ENCODE data around the gene PPFIA1.
"Not testable (repeated sequence)": the region's sequence is repeated elsewhere in the genome, so short reads cannot be mapped to it uniquely, and the experiment has no call there.

PPFIA1 gene

DNA sequence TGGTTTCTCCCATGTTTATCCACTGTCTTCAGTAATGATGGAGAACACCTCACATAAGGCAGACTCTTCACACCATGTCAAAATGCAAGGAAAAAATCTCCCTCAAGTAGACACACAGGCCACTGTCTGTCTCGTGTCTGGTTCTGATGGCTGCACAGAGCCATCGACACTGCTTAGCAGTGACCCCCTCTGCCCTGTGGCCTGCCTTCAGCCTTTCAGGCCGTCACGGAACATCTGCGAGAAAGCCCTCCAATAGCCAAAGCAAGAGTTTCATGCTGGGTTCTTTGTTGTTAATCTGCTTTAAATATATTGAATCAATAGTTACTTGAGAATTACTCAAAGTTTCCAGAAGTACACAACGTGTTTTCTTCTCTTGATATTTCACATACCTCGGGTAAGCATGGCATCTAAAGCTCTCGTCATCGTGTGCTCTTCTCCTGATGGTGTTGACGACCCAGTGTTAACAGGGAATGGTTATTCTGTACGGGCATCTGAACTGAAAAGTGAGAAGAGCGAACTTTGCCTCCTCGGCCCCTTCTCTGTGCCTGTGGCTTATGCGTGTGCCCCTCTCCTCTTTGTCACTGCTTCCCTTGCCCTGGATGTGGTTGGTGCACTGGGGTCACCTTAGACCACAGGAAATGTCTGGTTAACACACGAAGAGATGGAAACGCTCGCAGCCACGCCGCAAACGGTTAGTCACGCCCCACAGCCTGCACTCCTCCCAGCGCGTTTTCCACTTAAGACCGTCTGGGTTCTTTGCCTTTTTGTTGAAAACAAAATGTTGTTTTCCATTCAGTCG lies 94.5 kb downstream of the PPFIA1 start:
- no peak for DNase-seq

DNA sequence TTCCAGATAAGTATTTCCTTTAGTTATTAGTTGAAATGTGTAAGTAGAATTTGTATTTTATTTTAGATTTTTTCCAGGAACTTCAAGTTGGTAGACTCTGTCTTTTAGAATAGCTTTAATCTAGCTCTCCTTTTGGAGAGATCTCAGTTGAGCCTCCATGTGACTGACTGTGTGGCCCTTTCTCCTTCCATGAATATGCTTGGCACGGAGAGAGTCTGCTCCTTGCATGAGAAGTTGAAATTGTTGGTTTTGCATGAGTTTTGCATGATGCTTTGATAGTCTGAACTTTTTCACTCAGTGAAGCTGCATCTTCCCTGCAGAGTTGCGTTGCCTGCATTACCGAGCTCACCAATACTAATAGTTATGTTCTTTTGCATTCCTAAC lies 95.0 kb downstream of the PPFIA1 start:
- DNase-seq, result no peak

DNA sequence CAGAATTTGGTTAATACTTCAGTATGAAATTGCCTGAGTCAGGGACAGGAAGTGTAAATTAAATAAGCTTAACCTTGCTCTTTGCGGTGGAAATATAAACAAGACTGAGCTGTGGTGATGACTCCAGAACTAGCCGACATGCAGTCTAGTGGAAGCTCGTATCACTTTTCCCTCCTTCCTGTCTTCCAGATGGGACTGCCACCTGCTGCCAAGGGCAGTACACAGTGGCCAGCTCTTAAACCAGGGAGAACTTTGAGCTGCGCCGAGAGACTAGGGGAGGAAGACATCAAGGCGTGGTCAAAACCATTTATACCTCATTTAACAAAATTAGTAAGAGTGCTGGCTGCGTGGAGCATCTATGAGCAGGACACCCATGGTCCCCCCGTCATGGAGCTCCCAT lies 96.6 kb downstream of the PPFIA1 start:
- DNase-seq, result no peak

DNA sequence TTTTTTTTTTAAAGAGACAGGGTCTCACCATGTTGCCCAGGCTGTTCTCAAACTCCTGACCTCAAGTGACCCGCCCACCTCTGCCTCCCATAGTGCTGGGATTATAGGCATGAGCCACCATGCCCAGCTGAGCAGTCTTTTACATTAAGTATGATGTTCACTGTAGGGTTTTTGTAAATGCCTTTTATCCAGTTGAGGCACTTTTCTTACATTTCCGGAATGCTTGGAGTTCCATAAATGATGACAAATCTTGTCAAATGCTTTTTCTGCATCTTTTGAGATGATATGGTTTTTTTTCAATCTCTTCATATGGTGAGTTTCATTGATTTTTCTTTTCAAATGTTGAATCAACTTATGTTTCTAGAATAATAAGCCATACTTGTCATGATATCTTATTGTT lies 98.5 kb downstream of the PPFIA1 start:
- no peak for DNase-seq

DNA sequence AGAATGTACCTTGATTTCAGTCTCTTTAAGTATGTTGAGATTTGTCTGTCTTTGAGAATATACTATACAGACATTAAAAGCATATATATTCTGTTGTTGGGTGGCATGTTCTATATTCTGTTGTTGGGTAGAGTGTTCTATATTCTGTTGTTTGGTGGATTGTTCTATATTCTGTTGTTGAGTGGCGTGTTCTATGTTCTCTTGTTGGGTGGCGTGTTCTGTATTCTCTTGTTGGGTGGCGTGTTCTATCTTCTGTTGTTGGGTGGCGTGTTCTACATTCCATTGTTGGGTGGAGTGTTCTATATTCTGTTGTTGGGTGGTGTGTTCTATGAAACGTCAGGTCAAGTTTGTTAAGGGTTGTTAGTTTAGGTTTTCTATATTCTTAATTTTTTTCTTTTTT lies 100.8 kb downstream of the PPFIA1 start:
- DNase-seq, result no peak

DNA sequence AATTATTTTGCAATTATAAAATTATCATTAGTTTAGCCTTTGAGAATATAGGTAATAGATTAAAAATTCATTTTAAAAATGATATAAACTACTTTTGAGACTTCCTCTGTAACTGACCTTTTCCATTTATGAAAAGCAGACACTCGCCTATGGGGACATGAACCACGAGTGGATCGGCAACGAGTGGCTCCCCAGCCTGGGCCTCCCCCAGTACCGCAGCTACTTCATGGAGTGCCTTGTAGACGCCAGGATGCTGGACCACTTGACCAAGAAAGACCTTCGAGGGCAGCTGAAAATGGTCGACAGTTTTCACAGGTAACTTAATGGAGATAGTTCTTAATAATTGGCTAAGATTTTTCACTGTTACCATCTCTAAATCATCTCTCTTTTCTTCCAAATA lies 101.6 kb downstream of the PPFIA1 start:
- no peak for DNase-seq

DNA sequence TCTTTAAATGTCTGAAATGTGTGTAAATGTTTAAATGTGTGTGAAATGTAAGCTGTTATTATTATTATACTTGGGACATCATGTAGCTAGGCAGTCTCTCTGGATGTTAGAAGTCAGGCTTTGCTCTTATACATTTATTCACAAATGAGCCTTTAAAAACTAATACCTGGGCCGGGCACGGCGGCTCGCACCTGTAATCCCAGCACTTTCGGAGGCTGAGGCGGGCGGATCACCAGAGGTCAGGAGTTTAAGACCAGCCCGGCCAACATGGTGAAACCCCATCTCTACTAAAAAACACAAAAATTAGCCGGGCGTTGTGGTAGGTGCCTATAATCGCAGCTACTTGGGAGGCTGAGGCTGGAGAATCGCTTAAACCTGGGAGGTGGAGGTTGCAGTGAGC lies 106.1 kb downstream of the PPFIA1 start:
- DNase-seq, result no peak

DNA sequence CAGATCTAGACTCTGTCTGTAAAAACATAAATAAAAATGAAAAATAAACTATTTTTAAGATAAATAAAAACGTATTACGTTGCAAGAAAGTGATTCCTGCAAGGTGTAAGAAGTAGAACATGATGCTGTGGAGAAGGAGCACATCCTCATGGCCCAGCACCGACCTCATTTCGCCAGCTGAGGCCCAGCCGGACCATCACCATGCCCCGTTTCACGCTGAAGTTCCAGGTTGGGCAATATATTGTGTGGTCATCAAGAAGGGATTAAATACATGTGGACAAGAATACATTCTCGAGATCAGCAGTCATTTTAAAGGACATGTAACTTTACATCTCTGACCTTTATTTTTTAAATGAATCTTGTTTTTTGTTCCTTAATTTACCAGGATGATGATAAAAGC lies 107.2 kb downstream of the PPFIA1 start:
- DNase-seq, result no peak

DNA sequence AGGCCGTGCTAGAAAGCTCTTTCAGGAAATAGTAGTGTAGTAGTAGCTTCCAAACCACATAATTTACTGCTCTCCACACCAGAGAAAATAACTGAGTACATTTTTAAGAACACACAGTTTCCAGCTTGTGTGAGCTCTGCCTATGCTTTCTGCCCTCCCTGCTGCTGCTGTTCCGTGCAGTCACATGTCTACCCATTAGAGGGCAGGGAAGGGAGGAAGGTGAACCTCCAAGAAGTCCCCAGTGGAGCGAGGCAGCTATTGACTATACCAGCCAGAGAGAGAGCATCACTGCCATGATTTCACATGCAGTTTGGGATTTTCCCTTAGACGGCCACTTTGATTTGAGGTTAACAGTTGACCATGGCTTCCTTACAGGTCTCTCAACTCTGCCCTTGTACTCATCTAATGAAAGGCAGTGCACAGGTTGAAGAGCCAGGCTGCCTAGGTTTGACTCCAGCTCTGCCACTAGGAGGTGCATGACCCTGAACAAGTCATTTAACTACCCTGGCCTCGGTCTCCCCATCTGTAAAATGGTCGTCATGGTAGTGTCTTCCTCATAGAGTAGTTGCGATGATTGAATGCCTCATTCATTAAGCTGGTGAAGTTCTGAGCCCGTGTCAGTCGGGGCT lies 108.1 kb downstream of the PPFIA1 start:
- DNase-seq, result no peak

DNA sequence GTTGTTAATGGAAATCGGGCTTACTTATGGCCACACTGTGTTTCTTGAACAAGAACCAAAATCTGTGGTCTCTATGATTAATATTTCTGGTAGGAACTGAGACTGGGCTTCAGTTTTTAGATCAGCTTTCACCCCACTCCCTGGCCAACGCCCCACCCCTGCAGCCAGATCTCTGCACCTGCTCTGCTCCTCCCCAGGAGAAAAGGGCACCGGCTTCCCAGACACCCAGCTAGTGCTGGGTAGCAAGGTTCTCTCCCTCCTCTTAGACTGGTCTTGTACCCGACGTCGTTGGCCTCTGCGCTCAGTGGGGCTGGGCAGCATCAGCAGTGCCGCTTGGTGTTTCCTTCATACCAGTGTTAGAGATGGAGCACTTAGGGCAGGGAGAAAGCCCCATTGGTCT lies 110.9 kb downstream of the PPFIA1 start:
- no peak for DNase-seq

DNA sequence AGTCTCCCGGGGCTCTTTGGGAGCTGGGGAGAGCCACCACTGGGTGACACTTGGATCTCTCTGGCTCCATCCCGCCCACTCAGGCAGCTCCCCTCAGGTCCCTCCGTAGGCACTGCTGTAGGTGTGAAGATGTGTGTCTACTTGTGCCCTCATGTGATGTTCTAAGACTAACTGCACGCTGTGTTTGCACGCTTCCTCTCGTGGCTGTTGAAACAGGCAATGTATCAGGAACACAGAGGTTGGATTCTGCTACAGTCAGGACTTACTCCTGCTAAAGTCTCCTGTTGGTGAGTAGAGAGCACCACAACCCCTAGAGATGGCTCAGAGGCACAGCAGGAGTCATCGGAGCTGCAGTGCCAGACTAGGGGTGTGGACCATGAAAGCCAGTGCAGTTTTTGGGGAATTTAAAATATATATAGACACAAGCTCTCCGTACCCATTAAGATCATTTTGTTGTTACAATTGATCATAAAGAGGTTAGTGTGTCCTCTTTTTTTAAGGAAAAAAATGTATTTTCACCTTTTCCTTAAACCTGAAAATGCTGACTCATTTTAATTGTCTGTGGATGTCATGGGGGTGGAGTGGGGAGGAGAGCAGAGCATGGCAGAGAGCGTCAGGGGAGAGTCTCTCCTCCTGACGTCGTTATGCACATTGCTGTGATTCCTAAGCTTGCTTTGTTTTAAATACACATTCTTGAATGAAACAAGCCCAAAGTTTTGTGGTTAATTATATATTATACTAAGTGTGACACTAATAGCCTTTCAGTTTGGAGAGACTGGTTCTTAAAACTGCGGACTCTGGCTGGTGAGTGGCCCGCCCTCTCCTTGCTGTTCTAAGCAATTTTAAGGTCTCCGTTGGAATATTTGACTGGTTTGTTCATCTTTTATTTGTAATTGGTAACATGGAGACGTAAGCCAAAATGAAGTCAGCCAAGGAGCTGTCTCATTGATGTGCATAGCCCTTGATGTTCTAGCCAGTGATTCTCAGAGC lies 111.7 kb downstream of the PPFIA1 start:
- no peak for DNase-seq

DNA sequence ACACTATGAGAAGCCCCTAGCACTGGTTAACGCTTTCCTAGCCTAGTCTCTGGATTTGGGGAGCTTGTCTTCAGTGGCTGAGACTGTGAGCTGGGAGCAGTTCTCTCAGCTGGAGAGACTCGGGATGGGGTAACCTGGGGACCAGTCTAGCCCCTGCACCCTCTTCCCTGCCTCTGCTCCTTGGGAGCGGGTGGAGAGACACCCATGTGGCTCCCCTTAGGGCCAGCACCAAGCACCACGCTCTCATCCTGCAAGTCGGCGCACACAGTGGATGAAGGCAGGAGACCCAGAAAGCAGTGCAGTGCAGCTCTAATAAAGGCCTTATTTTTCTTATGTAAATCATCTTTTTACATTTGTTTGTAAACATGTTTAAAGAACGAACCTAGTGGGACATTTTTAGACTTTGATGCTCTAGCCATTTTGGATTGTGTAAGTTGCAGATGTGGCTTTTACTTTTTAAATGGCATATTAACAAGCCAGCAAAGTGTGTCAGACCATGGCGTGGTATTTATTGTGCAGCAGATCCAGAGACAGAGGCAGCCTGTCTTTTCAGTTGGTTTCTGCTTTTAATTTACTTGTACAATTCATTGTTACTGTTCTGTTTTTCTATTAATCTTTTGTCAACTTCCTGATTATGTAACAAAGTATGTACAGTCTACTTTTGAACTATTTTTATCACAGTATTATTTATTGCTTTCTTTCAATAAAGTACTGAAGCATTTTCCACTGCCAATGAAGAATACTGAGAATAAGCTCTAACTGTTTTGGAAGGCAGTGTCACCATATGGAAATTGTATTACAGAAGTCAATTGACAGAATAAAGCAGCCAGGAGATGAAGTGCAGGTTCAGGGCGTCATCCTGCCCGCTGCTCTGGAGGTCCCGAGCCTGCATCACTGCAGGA lies 113.4 kb downstream of the PPFIA1 start:
- no peak for DNase-seq

DNA sequence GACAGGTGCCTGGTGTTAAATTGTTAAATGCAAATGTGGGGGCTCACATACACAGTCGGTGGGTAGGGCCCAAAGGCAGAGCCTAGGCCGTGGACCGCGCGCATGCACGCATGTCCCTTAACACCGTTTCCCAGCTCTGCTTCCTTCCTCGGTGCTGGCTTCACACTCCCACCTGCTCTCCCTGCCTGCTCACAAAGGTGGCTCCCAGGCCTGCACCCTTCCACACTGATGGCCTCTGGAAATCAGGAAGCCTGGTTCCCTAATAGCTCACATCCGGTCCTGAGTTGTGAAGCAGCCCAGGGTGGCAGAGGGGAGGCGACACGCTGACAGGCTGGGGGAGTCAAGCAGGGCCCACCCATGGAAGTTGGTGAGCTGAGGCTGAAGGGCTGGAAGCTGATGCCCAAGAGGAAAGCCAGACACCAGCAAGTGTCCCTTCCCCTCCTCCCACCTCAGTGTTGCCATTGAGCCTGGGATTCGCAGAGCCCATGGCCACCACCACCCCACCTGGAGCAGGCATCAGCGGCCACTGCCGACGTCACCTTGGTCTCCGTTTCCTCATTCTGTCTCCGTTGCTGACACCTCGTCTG lies 114.2 kb downstream of the PPFIA1 start:
- DNase-seq, result no peak

DNA sequence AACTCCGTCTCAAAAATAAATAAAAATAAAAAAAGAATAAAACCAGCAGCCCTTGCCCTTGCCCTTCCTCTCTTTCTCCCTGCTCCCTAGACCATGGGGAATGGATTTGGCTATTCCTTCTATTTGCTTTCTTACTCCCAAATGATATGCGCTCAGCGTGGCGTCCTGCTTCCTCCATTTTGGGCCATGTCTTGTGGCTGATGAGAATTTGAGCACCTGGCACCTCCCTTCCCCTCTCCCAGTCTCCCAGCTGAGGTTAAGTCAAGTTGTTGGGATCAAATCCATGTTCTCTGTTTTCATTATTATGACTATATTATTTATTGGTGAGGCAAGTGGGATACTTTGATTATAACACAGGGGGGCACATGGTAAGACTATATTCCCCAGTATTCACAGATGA lies 117.1 kb downstream of the PPFIA1 start:
- DNase-seq, result no peak

DNA sequence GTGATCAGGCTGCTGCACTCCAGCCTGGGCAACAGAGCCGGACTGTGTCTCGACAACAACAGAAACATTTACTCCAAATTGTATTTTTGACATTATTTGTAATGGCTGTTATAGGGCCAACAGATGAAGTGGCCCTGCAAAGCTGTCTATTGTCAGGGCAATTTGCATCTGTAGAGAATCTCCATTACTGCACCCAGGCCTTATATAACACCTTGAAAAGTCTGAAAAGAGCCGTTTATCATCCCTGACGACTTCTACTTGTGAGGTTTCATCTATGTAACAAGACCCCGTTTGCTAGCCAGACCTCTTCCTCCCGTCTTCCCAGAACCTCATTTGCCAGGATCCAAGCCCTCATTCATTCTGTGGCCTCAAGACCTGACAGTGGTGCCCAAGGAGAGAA lies 118.7 kb downstream of the PPFIA1 start:
- no peak for DNase-seq

DNA sequence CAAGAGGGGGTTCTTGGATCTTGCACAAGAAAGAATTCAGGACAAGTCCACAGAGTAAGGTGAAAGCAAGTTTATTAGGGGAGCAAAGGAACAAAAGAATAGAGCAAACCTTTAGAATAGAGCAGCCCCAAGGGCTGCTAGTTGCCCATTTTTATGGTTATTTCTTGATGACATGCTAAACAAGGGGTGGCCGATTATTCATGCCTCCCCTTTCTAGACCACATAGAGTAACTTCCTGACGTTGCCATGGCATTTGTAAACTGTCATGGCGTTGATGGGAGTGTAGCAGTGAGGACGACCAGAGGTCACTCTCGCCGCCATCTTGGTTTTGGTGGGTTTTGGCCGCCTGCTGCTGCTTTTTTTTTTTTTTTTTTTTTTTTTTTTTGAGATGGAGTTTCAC lies 120.4 kb downstream of the PPFIA1 start:
- DNase-seq, result not testable (repeated sequence)

DNA sequence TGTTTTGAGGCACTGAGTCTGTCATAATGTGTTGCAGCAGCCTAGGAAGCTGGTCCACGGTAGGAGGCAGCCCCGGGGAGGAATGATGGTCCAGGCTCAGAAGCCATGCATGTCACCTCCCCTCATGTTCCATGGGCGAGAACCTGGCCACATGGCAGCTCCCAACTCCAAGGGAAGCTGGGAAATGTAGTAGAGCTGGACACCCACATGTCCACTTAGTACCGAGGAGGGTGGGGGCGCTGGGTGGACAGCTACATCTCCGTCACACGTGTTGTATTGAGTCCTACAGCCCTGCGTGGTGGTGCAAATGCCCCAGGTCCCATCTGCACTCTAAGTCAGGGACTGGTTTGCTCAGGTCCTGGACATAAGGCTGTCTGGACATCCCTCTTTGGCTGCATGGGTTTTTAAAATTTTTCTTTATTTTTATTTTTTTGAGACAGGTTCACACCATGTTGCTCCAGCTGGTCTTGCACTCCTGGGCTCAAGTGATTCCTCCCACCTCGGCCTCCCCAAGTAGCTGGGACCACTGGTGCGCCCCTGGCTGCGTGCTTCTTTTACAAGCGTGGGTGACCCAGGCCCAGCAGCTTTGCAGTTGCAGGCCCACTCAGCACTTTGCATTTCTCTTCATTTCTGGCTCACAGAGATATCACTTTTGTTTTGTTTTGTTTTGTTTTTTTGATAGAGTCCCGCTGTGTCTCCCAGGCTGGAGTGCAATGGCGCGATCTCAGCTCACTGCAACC lies 123.9 kb downstream of the PPFIA1 start:
- no peak for DNase-seq

DNA sequence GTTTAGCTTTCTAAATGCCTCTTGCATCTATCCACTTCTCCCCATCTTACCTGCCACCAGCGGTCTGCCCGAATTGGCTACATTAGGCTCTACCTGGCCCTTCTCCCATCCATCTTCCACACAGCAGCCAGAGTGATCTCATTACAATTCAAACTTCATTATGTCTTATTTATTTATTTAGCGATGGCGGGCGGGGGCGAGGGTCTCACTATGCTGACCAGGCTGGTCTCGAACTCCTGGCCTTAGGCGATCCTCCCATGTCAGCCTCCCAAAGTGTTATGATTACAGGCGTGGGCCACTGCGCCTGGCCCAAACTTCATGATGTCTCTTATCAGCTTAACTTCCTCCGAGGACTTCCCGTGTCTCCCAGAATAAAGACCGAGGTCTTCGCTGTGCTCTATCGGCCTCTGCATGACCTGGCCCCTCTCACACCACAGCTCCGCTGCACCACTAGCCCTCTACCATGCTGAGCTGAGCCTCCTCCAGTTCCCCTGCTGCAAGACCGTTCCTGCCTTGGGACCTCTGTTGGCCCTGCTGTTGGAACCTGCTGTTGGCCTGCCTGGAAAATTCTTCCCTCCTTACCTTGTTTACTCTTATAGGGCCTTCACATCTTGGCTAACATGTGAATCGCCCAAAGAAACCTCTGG lies 127.0 kb downstream of the PPFIA1 start:
- DNase-seq, result no peak

DNA sequence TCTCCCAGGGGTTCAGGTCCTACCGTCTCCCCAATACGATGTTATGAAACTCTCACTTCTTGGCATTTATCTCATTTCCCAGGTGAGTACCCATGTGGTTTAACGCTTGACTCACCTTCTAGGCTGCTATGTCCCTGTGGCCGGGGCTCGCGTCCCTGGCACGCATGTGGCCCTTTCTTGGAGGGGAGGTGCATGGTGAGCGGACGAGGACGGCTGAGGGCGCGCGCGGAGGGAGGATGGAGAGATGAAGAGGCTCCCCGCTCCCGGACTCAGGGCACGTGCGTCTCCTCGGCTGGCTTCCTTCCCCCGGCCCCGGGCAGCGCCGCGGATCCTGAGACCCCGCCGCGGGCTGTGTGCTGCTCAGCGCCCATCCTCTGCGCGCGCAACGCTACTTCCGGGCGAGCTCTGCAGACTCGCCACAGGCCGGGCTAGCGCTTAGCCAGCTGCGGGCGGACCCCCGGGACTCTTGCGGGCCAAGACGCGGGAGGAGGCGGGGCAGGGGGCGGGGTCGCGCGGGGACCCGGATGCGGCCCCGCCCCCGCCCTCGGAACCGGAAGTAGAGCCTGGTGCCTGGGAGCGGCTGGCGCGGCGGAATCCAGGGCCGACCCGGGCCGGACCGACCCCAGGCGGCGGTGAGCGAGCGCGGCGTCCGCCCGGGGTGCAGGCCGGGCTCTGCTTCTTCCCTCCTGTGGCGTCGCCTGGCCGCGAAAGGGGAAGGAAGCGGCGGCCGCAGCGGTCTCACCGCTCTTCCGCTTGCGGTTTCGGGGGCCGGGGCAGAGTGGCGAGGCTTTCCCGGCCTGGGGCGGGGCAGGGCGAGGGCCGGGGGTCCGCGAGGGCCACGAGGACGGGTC lies 127.7 kb downstream of the PPFIA1 start, which contains the start of gene CTTN:
Gene CTTN (plus strand): TSS at position 547 of the 851 bp plus-strand sequence. CDS start 8,769 bp downstream, outside the sequence.
- peak; percentile 90 for DNase-seq
